ENCODE results near the gene THSD4. TPM values are rescaled to one million over a fixed set of nuclear protein-coding genes. Genes with fewer than 3 reads are reported as not detected.

Gene THSD4
- total RNA-seq, 2 experiments from 2014 or later: not detected

DNA sequence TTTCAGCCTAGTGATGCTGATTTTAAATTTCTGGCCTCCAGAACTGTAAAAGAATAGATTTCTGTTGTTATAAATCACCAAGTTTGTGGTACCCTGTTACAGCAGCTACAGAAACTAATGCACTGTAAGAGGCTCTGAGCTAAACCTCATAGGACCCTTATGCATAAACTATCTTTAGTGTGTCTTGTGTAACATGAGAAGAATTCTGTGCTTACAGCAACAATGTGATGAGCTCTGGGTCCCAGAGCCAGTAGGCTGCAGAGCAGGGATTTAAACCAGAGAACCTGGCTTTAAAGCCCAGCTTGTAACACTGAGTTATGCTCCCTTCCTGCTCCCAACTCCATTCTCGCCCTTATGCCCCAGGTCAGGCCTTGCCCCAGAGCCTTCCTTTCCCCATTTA lies 113.1 kb downstream of the THSD4 start:
- Histone ChIP-seq H3K9me3 (ENCODE audit: low read length) (no peaks in the 10 kb centered on the region), H4K20me1 (ENCODE audit: insufficient read depth, low read length) (no peaks in the 10 kb centered on the region), H3K4me2 (ENCODE audit: low read length) (no peak overlapping the region), H3K4me3 (ENCODE audit: low read depth, low read length, poor library complexity, severe bottlenecking) (no peak overlapping the region), H3K27ac (ENCODE audit: low read depth, low read length, poor library complexity, severe bottlenecking) (no peak overlapping the region), H2AFZ (ENCODE audit: low read length) (no peak overlapping the region), H3K79me2 (ENCODE audit: insufficient read depth, low read depth, low read length) (no peaks in the 10 kb centered on the region), H3K4me1 (ENCODE audit: insufficient read depth, low read length, poor library complexity, severe bottlenecking) (no peaks in the 10 kb centered on the region), H3K36me3 (ENCODE audit: insufficient read depth, low read length) (no peaks in the 10 kb centered on the region), H3K9me2 (ENCODE audit: insufficient read depth, low read length) (no peaks in the 10 kb centered on the region)
- ChIA-PET POLR2A (interaction anchor here (1.0 kb wide), 1 partner anchor 12 kb away, joined by 3 read pairs; no protein-coding TSS in a partner anchor), CTCF (ENCODE audit: unreplicated experiment) (no interaction called here)
- BruUV-seq (replicated peaks): no TSS peak
- DNase-seq (ENCODE audit: low spot score): no peak
- TF ChIP-seq EZH2phosphoT487 (IDR thresholded peaks at IDR 0.05; ENCODE audit: borderline replicate concordance, low read depth, low read length): no peak
- TF ChIP-seq, protein P1, sequence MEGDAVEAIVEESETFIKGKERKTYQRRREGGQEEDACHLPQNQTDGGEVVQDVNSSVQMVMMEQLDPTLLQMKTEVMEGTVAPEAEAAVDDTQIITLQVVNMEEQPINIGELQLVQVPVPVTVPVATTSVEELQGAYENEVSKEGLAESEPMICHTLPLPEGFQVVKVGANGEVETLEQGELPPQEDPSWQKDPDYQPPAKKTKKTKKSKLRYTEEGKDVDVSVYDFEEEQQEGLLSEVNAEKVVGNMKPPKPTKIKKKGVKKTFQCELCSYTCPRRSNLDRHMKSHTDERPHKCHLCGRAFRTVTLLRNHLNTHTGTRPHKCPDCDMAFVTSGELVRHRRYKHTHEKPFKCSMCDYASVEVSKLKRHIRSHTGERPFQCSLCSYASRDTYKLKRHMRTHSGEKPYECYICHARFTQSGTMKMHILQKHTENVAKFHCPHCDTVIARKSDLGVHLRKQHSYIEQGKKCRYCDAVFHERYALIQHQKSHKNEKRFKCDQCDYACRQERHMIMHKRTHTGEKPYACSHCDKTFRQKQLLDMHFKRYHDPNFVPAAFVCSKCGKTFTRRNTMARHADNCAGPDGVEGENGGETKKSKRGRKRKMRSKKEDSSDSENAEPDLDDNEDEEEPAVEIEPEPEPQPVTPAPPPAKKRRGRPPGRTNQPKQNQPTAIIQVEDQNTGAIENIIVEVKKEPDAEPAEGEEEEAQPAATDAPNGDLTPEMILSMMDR (conservative IDR thresholded peaks at IDR 0.05; ENCODE audit: low read length): no peak
- intact Hi-C loops (cut with micrococcal nuclease; ENCODE audit: unreplicated experiment): no loop called here

DNA sequence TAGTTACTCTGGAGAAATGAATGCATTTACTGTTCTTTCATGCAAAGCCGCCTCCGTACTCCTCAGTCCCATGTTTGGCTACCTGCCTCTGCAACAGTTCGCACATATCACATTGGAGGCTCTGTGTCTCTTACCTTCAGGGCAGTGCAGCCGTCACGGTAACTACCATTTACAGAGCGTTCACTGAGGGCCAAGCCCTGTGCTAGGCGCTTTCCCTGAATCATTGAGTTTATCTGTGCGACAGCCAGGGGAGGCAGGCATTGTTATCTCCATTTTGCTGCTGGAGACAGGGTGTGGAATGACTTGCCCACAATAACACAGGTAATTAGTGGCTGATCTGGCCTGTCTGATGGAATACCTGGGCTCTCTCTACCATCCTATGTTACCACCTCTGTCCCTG lies 115.0 kb downstream of the THSD4 start:
- Histone ChIP-seq H4K20me1 (ENCODE audit: insufficient read depth, low read length) (no peaks in the 10 kb centered on the region), H3K36me3 (ENCODE audit: insufficient read depth, low read length) (no peaks in the 10 kb centered on the region), H3K4me3 (ENCODE audit: low read depth, low read length, poor library complexity, severe bottlenecking) (no peak overlapping the region), H3K9me3 (ENCODE audit: low read length) (no peaks in the 10 kb centered on the region), H3K4me1 (ENCODE audit: insufficient read depth, low read length, poor library complexity, severe bottlenecking) (no peaks in the 10 kb centered on the region), H3K9me2 (ENCODE audit: insufficient read depth, low read length) (no peaks in the 10 kb centered on the region), H3K79me2 (ENCODE audit: insufficient read depth, low read depth, low read length) (no peaks in the 10 kb centered on the region), H3K27ac (ENCODE audit: low read depth, low read length, poor library complexity, severe bottlenecking) (no peak overlapping the region), H2AFZ (ENCODE audit: low read length) (no peak overlapping the region), H3K4me2 (ENCODE audit: low read length) (no peak overlapping the region)
- intact Hi-C loops (cut with micrococcal nuclease; ENCODE audit: unreplicated experiment): no loop called here
- no TSS peak for BruUV-seq (replicated peaks)
- CTCF ChIA-PET (ENCODE audit: unreplicated experiment): no interaction called here
- no peak for DNase-seq (ENCODE audit: low spot score)
- POLR2A ChIA-PET: no interaction called here
- TF ChIP-seq, protein P1 (conservative IDR thresholded peaks at IDR 0.05; ENCODE audit: low read length): no peak
- no peak for TF ChIP-seq EZH2phosphoT487 (IDR thresholded peaks at IDR 0.05; ENCODE audit: borderline replicate concordance, low read depth, low read length)

DNA sequence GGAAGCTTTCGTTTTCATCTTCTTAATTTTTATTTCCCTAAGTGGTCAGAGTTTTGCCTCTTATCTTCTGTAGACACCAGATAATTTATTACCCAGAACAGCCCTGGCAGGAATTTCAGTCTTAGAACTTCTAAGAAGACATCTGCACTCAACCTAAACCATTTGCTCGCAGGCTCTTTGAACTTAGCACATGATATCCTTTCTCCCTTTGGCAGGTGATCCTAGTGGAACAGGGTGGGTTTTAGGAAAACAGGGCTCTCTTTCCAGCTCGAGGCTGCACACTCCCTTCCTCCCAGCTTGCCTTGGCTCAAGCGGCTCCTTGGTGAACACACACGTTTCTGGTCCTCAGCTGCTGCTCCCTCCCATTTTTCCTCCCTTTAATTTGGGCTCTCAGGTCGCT lies 116.5 kb downstream of the THSD4 start:
- CTCF ChIA-PET (ENCODE audit: unreplicated experiment): no interaction called here
- H3K9me3 ChIP-seq (ENCODE audit: low read length): no peaks in the 10 kb centered on the region
- H3K4me1 ChIP-seq (ENCODE audit: insufficient read depth, low read length, poor library complexity, severe bottlenecking): no peaks in the 10 kb centered on the region
- no peak overlapping the region for H3K4me2 ChIP-seq (ENCODE audit: low read length)
- POLR2A ChIA-PET: interaction anchor here (0.5 kb wide), 1 partner anchor 325 kb away, joined by 5 read pairs; no protein-coding TSS in a partner anchor
- no peak overlapping the region for H3K27ac ChIP-seq (ENCODE audit: low read depth, low read length, poor library complexity, severe bottlenecking)
- TF ChIP-seq EZH2phosphoT487 (IDR thresholded peaks at IDR 0.05; ENCODE audit: borderline replicate concordance, low read depth, low read length): no peak
- TF ChIP-seq, protein P1 (conservative IDR thresholded peaks at IDR 0.05; ENCODE audit: low read length): no peak
- H4K20me1 ChIP-seq (ENCODE audit: insufficient read depth, low read length): no peaks in the 10 kb centered on the region
- intact Hi-C loops (cut with micrococcal nuclease; ENCODE audit: unreplicated experiment): no loop called here
- H2AFZ ChIP-seq (ENCODE audit: low read length): no peak overlapping the region
- H3K36me3 ChIP-seq (ENCODE audit: insufficient read depth, low read length): no peaks in the 10 kb centered on the region
- BruUV-seq (replicated peaks): no TSS peak
- DNase-seq (ENCODE audit: low spot score): no peak
- no peaks in the 10 kb centered on the region for H3K9me2 ChIP-seq (ENCODE audit: insufficient read depth, low read length)
- H3K79me2 ChIP-seq (ENCODE audit: insufficient read depth, low read depth, low read length): no peaks in the 10 kb centered on the region
- no peak overlapping the region for H3K4me3 ChIP-seq (ENCODE audit: low read depth, low read length, poor library complexity, severe bottlenecking)
